NCI-H2227 (cell line): ENCODE measurements around the gene NHERF2.
A peak's percentile ranks its signal among the peaks of the same experiment; 100 is the strongest.

Source experiments
- DNase-seq: peaks from one replicate; lab custom pipeline; 2025; ENCODE audit not compliant: unreplicated experiment; lab: John Stamatoyannopoulos, UW

Gene NHERF2

GRCh38 chr16:2026461-2027023 is at the start of gene NHERF2:
Gene NHERF2, plus strand, starts transcription at chr16:2026902. Its CDS starts 104 bp downstream, at chr16:2027006.
- peak; percentile 62 for DNase-seq

- no peak for DNase-seq
Measured at GRCh38 chr16:1976951-1977874, 49.5 kb upstream of the NHERF2 start.

- DNase-seq, result no peak
Measured at GRCh38 chr16:1977875-1978268, 48.8 kb upstream of the NHERF2 start.

GRCh38 chr16:1978476-1979120 is 48.1 kb upstream of the NHERF2 start:
- no peak for DNase-seq

- DNase-seq, result no peak
Measured at GRCh38 chr16:1979271-1980029, 47.3 kb upstream of the NHERF2 start.

GRCh38 chr16:1980030-1980769 is 46.5 kb upstream of the NHERF2 start:
- DNase-seq, result no peak

GRCh38 chr16:1980770-1981087 is 46.0 kb upstream of the NHERF2 start:
- DNase-seq, result no peak

- DNase-seq, result peak; percentile 48
Measured at GRCh38 chr16:1981398-1981836, 45.3 kb upstream of the NHERF2 start, which contains the start of gene NOXO1. Gene NOXO1, minus strand, starts transcription at chr16:1981469. Its CDS starts 290 bp downstream, at chr16:1981179.

GRCh38 chr16:1982013-1982433 is 44.7 kb upstream of the NHERF2 start:
- no peak for DNase-seq

- DNase-seq, result no peak
Measured at GRCh38 chr16:1982991-1983543, 43.6 kb upstream of the NHERF2 start.

- DNase-seq, result peak; percentile 97
Measured at GRCh38 chr16:1983544-1984346, 43.0 kb upstream of the NHERF2 start, which contains the start of gene GFER. Gene GFER, plus strand, starts transcription at chr16:1984193. Its CDS starts 26 bp downstream, at chr16:1984219.

GRCh38 chr16:1984347-1985225 is 42.1 kb upstream of the NHERF2 start:
- no peak for DNase-seq

GRCh38 chr16:1985466-1986150 is 41.1 kb upstream of the NHERF2 start:
- no peak for DNase-seq

GRCh38 chr16:1987198-1987597 is 39.5 kb upstream of the NHERF2 start:
- no peak for DNase-seq

- peak; percentile 69 for DNase-seq
Measured at GRCh38 chr16:1989209-1990100, 37.2 kb upstream of the NHERF2 start, which contains the start of gene SYNGR3. Gene SYNGR3, plus strand, starts transcription at chr16:1989970. Its CDS starts 133 bp downstream, at chr16:1990103.

- no peak for DNase-seq
Measured at GRCh38 chr16:1990101-1990350, 36.7 kb upstream of the NHERF2 start.
